Immature natural killer cell (primary cell): ENCODE measurements around the gene TOR1A. TPM values are rescaled to one million over a fixed set of nuclear protein-coding genes. Genes with fewer than 3 reads are reported as not detected.
"Not testable (repeated sequence)": the region's sequence is repeated elsewhere in the genome, so short reads cannot be mapped to it uniquely, and the experiment has no call there.

Source experiments
- DNase-seq, 3 donors: peaks; one replicate each; pipeline ENCODE4 v3.0.0; 2022; ENCODE audit warnings: mixed read lengths in 1 of 3
- H3K27ac Mint-ChIP-seq, 6 donors: one replicate each; pipeline ENCODE4 v1.8.0; 2020; ENCODE audit warnings: mixed read lengths in 6 of 6, mild to moderate bottlenecking in 5 of 6, inconsistent platforms in 4 of 6, moderate library complexity in 3 of 6
- H3K27me3 Mint-ChIP-seq, 3 donors: one replicate each; pipeline ENCODE4 v1.8.0; 2020 to 2021; ENCODE audit warnings: low read depth in 3 of 3, mild to moderate bottlenecking in 3 of 3, mixed read lengths in 3 of 3, moderate library complexity in 3 of 3, inconsistent platforms in 1 of 3
- H3K36me3 Mint-ChIP-seq, 3 donors: one replicate each; pipeline ENCODE4 v1.8.0; 2020; ENCODE audit warnings: mixed read lengths in 3 of 3, inconsistent platforms in 2 of 3, mild to moderate bottlenecking in 2 of 3
- H3K4me1 Mint-ChIP-seq, 2 donors: one replicate each; pipeline ENCODE4 v1.8.0; 2020; ENCODE audit warnings: inconsistent platforms in 2 of 2, mild to moderate bottlenecking in 2 of 2, mixed read lengths in 2 of 2, moderate library complexity in 1 of 2
- H3K4me3 Mint-ChIP-seq, 5 donors: one replicate each; pipeline ENCODE4 v1.8.0; 2020; ENCODE audit warnings: mild to moderate bottlenecking in 5 of 5, mixed read lengths in 5 of 5, inconsistent platforms in 3 of 5, moderate library complexity in 3 of 5
- H3K9me3 Mint-ChIP-seq, 6 donors: one replicate each; pipeline ENCODE4 v1.8.0; 2020; ENCODE audit warnings: mild to moderate bottlenecking in 6 of 6, mixed read lengths in 6 of 6, inconsistent platforms in 4 of 6, moderate library complexity in 3 of 6
- polyA plus RNA-seq, 3 donors: library from polyadenylated mRNA; unstranded; fragments of 300-500 nt; fragmentation: Illumina TruSeq; gene quantifications; one replicate each; pipeline ENCODE4 v1.2.3, GENCODE V29; 2021

Gene TOR1A
- polyA plus RNA-seq, 3 donors from 2014 or later, result 89.3 to 131 (median 108) TPM

DNA sequence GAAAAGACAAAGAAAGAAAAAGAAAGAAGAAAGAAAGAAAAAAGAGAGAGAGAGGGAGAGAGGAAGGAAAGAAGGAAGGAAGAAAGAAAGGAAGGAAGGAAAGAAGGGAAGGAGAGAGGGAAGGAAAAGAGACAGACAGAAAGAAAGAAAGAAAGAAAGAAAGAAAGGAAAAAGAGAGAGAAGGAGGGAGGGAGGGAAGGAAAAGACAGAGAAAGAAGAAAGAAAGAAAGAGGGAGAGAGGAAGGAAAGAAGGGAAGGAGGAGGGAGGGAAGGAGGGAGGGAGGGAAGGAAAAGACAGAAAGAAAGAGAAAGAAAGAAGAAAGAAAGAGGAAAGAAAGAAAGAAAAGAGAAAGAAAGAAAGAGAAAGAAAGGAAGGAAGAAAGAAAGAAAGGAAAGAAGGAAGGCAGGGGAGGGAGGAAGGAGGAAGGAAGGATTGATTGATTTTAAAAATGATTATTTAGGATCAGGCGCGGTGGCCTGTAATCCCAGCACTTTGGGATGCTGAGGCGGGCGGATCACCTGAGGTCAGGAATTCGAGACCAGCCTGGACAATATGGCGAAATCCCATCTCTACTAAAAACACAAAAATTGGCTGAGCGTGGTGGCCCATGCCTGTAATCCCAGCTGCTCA, 44.3 kb downstream of the TOR1A start:
- Mint-ChIP-seq H3K9me3 (no peaks in the 10 kb centered on the region), H3K36me3 (no peaks in the 10 kb centered on the region), H3K4me3 (no peak overlapping the region), H3K27me3 (peaks cover 8 to 12% (median 9%) of the 10 kb centered on the region in 3 donors), H3K4me1 (peaks cover 15 to 17% of the 10 kb centered on the region in 2 donors), H3K27ac (peak overlapping the region in 2 of 6 donors; percentile 30 to 64)
- DNase-seq, result no peak

DNA sequence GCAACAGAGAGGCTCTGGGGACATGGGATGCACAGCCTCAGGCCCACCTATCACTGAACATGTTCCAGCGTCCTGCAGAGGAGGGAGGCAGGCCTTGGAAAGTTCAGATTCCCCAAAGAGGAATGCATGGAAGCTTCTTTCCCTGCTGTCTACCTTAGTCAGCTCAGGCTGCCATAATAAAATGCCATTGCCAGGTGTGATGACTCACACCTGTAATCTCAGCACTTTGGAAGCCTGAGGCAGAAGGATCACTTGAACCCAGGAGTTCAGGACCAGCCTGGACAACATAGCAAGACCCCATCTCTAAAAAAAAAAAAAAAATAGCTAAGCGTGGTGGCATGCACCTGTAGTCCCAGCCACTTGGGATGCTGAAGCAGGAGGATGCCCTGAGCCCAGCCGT, 45.5 kb downstream of the TOR1A start:
- H3K4me3 Mint-ChIP-seq, result no peak overlapping the region
- peaks cover 22 to 24% of the 10 kb centered on the region in 2 donors for H3K4me1 Mint-ChIP-seq
- no peak overlapping the region for H3K27ac Mint-ChIP-seq
- DNase-seq, result no peak
- H3K9me3 Mint-ChIP-seq, result peaks cover 0 to 2% (median 0%) of the 10 kb centered on the region in 6 donors
- no peaks in the 10 kb centered on the region for H3K36me3 Mint-ChIP-seq
- H3K27me3 Mint-ChIP-seq, result peaks cover 6 to 15% (median 9%) of the 10 kb centered on the region in 3 donors

DNA sequence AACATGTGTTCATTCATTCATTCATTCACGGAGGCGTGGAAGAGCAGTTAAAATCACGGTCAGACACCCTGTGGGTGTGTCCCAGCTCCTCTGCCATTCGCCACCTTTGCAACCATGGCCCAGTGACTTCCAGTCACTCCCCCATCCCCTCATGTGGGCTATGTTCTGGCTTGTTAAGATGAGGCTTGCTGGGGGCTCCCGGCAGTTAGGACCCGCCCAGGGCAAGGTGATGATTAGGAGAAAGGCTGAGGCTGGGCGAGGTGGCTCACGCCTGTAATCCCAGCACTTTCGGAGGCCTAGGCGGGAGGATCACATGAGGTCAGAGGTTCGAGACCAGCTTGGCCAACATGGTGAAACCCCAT, 46.2 kb downstream of the TOR1A start:
- Mint-ChIP-seq H3K9me3 (peaks cover 0 to 2% (median 0%) of the 10 kb centered on the region in 6 donors), H3K4me1 (peaks cover 25% of the 10 kb centered on the region in 2 donors), H3K27me3 (peaks cover 6 to 15% (median 9%) of the 10 kb centered on the region in 3 donors), H3K36me3 (no peaks in the 10 kb centered on the region), H3K27ac (peak overlapping the region in 4 of 6 donors; percentile 13 to 77 (median 42)), H3K4me3 (peak overlapping the region in 3 of 5 donors; percentile 34 to 79 (median 73))
- peak in 1 of 3 donors; percentile 35 for DNase-seq

DNA sequence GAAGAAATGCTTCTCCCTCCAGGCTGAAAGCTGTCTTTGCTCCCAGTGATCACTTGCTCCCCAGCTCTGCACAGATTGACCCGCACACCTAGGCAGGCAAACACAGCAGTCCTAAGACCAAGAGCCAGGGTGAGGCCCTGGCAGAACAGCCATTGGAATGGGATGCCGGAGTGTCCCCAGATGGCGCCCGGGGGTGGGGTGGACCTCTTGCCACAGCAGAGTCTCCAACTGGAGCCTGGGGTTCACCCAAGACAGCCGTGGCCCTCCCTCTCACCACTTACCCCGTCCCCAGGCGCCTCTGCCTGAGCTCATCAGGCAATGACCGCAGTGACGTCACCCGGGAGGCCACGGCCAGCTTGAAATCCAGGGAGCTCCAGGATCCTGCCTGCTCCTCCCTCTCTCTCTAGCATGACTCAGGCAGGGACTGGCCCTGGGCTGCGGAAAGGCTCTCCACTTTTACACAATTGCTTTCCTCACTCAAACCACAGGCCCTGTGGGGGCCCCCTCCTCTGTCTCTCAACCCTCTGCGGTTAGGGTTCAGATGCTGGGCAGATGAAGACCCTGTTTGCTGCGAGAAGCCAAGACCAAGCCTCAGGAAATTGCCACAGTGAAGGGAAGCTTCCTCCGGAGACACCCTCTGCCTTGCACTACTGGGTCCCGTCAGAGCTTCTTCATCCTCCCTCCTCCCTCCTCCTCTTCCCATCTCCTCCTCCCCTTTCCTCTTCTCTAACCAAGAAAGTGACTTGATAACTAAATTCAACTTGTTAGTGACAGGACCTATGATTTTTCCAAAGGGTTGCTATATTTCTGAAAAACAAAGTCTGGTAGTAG, 46.8 kb downstream of the TOR1A start:
- Mint-ChIP-seq H3K9me3 (peaks cover 0 to 2% (median 0%) of the 10 kb centered on the region in 6 donors), H3K4me3 (peak overlapping the region; percentile 31 to 79 (median 38)), H3K27me3 (peaks cover 6 to 15% (median 9%) of the 10 kb centered on the region in 3 donors), H3K27ac (peak overlapping the region in 5 of 6 donors; percentile 41 to 77 (median 71)), H3K4me1 (peaks cover 25% of the 10 kb centered on the region in 2 donors), H3K36me3 (no peaks in the 10 kb centered on the region)
- DNase-seq, result peak; percentile 62 to 75 (median 70)

DNA sequence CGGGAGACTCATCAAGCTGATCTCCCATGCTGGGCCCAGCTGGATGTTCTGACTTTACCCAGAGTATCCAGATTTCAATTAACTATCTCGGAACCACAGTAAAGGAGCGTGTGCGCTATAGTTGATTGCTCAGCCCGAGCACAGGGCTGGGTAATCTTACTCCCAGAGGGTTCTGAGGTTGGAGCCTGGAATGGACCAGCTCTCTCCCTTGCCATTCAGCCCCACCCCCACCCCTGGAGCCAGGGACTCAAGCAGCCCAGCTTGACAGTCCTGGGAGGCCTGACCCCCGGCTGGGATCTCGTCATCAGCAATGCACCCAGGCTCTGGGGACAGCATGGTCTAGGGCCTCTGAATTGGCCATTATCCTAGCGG, 47.4 kb downstream of the TOR1A start:
- Mint-ChIP-seq H3K4me3 (peak overlapping the region in 2 of 5 donors; percentile 73 to 79), H3K27me3 (peaks cover 6 to 15% (median 9%) of the 10 kb centered on the region in 3 donors), H3K36me3 (no peaks in the 10 kb centered on the region), H3K9me3 (peaks cover 0 to 2% (median 0%) of the 10 kb centered on the region in 6 donors), H3K4me1 (peaks cover 25% of the 10 kb centered on the region in 2 donors), H3K27ac (peak overlapping the region in 3 of 6 donors; percentile 42 to 77 (median 77))
- no peak for DNase-seq

DNA sequence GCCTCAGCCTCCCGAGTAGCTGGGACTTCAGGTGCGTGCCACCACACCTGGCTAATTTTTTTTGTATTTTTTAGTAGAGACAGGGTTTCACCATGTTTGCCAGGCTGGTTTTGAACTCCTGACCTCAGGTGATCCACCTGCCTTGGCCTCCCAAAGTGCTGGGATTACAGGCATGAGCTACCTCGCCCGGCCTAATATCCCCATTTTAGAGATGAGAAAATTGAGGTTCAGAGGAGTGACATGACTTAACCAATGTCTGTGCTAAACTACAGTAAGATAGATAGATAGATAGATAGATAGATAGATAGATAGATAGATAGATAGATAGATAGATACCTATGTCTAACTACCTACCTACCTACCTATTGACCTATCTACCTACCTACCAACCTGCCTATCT, 47.8 kb downstream of the TOR1A start:
- H3K36me3 Mint-ChIP-seq, DNase-seq, H3K9me3 Mint-ChIP-seq: not testable (repeated sequence)
- peaks cover 25% of the 10 kb centered on the region in 2 donors for H3K4me1 Mint-ChIP-seq
- H3K27ac Mint-ChIP-seq, result peak overlapping the region in 2 of 6 donors; percentile 42 to 77
- H3K4me3 Mint-ChIP-seq, result peak overlapping the region in 1 of 5 donors; percentile 7
- peaks cover 6 to 14% (median 9%) of the 10 kb centered on the region in 3 donors for H3K27me3 Mint-ChIP-seq

DNA sequence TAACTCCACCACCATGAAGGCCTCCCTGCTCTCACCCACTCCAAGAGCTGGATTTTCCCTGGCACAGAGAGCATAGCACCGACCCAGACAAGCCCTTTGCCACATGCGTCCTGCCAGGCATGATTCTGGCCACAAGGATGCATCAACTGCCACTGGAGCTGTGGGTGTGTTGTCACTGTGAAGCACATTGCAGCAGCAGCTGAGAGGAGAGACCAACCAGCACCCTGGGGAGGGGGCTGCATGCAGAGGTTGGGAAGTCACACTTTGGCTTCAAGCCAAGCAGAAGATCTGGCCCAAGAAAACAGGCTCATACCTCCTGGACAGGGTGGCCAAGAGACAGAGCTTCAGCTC, 48.5 kb downstream of the TOR1A start:
- Mint-ChIP-seq H3K27me3 (peaks cover 3 to 14% (median 10%) of the 10 kb centered on the region in 3 donors), H3K27ac (peak overlapping the region in 1 of 6 donors; percentile 54), H3K4me3 (no peak overlapping the region), H3K36me3 (no peaks in the 10 kb centered on the region), H3K4me1 (peaks cover 25% of the 10 kb centered on the region in 2 donors), H3K9me3 (peaks cover 0 to 2% (median 0%) of the 10 kb centered on the region in 6 donors)
- no peak for DNase-seq

DNA sequence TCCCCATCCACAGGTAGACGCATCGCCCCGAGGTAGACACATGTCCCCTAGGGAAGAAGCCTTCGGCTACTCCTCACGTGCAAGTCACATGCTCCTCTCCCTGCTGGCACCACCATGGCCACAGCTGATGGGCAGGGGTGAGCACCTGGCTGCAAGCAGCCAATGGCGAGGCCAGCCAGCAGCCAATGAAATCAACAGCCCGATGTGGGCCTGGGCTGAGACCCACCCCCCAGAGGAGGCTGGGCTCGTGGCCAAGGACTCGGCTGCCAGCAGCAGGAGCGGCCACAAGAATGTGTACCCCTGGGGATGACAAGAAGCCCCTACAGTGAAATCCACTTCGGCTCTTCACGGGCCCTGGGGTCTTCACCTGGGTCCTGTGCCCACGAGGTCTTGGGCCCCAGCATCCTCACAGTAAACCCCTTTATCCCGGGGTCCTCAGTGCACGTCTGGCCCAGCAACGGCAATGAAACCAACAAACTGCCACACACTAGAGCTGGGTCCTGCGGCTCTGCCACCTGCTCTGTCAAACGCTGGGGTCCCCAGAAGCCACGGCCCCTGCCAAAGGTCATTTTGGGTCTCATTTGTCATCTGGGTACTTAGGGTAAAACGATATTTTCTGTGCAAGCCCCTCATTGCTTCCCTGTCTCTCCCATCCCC, 49.0 kb downstream of the TOR1A start:
- peaks cover 0 to 2% (median 0%) of the 10 kb centered on the region in 6 donors for H3K9me3 Mint-ChIP-seq
- no peaks in the 10 kb centered on the region for H3K36me3 Mint-ChIP-seq
- H3K4me1 Mint-ChIP-seq, result peaks cover 25% of the 10 kb centered on the region in 2 donors
- H3K4me3 Mint-ChIP-seq, result no peak overlapping the region
- H3K27me3 Mint-ChIP-seq, result peaks cover 3 to 14% (median 9%) of the 10 kb centered on the region in 3 donors
- H3K27ac Mint-ChIP-seq, result peak overlapping the region in 1 of 6 donors; percentile 54
- DNase-seq, result no peak

DNA sequence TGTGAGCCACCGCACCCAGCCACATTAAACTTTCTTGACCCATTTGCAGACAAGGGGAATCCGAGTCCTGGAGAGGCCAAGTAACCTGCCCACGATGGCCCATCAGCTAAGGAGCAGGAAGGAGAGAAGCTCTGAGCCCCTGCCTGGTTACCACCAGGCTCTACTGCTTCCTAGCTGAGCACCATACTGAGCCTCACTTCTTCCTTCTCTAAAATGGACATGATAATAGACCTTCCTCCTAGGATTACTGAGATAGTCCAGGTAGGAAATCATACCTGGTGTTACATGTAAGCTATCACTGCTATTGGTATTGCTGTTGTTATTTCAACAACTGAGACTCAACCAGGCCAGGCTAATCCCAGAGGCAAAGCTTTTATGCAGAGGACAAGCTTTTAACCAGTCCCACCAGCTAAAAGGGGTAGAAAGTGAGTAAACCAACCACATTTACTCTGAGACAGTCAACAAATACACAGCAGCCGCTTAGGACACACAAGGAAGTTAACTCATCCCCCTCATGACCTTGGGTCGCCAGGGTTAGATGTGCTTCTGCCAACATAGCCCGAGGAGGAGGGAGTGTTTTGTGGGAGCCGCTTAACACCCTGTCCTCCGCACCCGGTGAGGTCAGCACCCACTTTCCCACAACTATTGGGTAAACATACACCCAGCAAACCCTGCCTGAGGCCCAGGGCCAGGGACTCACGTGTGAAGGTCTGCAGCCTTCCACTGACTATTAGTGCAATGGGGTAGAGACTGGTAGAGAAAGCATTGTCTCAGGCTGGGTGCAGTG, 50.5 kb downstream of the TOR1A start:
- Mint-ChIP-seq H3K4me1 (peaks cover 25% of the 10 kb centered on the region in 2 donors), H3K27me3 (peaks cover 3 to 12% (median 9%) of the 10 kb centered on the region in 3 donors), H3K9me3 (peaks cover 0 to 2% (median 0%) of the 10 kb centered on the region in 6 donors), H3K4me3 (peak overlapping the region in 2 of 5 donors; percentile 27 to 30), H3K27ac (peak overlapping the region in 4 of 6 donors; percentile 45 to 80 (median 69)), H3K36me3 (no peaks in the 10 kb centered on the region)
- DNase-seq, result peak; percentile 21 to 62 (median 37)

DNA sequence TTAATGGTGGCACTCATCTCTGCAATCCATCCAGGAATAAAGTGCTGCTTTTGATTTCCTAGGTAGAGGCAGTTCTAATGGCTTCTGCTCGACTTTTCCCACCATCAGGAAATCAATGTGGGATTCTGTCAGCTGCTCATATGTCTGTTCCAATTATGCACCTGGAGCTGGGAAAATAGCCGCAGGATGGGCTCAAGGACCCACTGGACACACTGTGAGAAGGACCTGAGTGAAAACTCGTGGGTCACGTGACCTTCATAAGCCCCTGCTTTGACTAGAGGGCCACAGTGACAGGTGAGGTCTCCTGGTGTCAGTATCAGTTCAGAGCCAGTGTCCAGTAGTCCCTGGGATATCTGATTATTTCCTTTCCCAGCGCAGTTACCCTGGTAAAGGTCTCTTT, 53.2 kb downstream of the TOR1A start:
- no peaks in the 10 kb centered on the region for H3K36me3 Mint-ChIP-seq
- no peak overlapping the region for H3K4me3 Mint-ChIP-seq
- H3K27me3 Mint-ChIP-seq, result peaks cover 0 to 3% (median 3%) of the 10 kb centered on the region in 3 donors
- DNase-seq, result no peak
- peaks cover 0 to 2% (median 0%) of the 10 kb centered on the region in 6 donors for H3K9me3 Mint-ChIP-seq
- H3K4me1 Mint-ChIP-seq, result peaks cover 8 to 10% of the 10 kb centered on the region in 2 donors
- no peak overlapping the region for H3K27ac Mint-ChIP-seq

DNA sequence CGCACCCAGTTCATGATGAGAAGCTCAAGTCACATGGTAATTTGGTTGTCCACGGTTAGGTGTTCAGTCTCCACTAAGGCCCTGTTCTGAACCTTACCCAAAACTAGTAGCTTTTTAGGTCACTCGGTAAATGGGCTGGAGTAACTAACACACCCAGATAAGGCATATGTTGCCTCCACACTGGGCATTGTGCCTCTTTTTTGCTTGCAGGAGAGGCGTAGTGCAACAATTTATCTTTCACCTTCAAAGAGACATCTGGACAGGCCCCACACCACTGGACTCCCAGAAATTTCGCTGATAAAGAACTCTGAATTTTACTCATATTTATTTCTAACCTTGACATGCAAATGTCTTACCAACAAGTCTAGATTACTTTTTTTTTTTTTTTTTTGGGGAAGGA, 54.3 kb downstream of the TOR1A start:
- peaks cover 8 to 10% of the 10 kb centered on the region in 2 donors for H3K4me1 Mint-ChIP-seq
- peaks cover 0 to 3% (median 3%) of the 10 kb centered on the region in 3 donors for H3K27me3 Mint-ChIP-seq
- no peak for DNase-seq
- H3K9me3 Mint-ChIP-seq, result peaks cover 0 to 2% (median 0%) of the 10 kb centered on the region in 6 donors
- no peak overlapping the region for H3K4me3 Mint-ChIP-seq
- no peak overlapping the region for H3K27ac Mint-ChIP-seq
- no peaks in the 10 kb centered on the region for H3K36me3 Mint-ChIP-seq

DNA sequence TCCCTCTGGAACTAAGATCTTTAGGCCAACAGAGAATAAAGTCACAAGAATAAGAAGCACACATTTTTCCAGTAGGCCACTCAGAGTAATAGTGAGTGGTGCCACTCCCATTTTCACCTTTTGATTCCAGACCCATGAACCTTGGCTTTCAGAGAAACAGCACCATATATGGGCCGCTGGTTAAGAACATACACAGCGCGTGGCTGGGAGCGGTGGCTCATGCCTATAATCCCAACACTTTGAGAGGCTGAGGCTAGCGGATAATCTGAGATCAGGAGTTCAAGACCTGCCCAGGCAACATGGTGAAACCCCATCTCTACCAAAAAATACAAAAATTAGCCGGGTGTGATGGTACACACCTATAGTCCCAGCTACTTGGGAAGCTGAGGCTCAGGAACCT, 55.5 kb downstream of the TOR1A start:
- Mint-ChIP-seq H3K27me3 (peaks cover 0 to 1% (median 0%) of the 10 kb centered on the region in 3 donors), H3K9me3 (no peaks in the 10 kb centered on the region), H3K36me3 (no peaks in the 10 kb centered on the region), H3K27ac (no peak overlapping the region), H3K4me3 (no peak overlapping the region), H3K4me1 (peaks cover 2 to 3% of the 10 kb centered on the region in 2 donors)
- no peak for DNase-seq

DNA sequence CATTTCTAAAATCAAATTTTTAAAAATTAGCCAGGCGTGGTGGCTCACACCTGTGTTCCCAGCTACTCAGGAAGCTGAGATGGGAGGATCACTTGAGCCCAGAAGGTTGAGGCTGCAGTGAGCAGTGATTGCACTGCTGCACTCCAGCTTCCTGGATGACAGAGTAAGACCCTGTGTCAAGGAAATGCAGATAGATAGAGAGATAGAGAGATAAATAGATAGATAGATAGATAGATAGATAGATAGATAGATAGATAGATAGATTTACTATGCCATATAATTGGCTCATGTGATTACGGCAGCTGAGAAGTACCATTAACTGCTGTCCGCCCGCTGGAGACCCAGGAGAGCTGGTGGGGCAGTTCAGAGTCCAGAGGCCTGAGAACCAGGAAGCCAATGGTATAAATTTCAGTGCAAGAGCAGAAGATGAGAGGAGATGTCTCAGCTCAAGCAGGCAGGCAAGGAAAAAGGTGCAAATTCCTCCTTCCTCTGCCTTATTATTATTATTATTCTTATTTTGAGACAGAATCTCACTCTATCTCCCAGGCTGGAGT, 58.1 kb downstream of the TOR1A start:
- Mint-ChIP-seq H3K4me3 (no peak overlapping the region), H3K27ac (no peak overlapping the region)

More for the DNA sequence above, 58.1 kb downstream of the TOR1A start:
- Mint-ChIP-seq H3K36me3 (no peaks in the 10 kb centered on the region), H3K4me1 (no peaks in the 10 kb centered on the region), H3K27me3 (peaks cover 2 to 3% (median 3%) of the 10 kb centered on the region in 3 donors), H3K9me3 (no peaks in the 10 kb centered on the region)
- no peak for DNase-seq
